ENCODE results near the gene CNBD2. TPM values are rescaled to one million over a fixed set of nuclear protein-coding genes. Genes with fewer than 3 reads are reported as not detected.
A peak's percentile ranks its signal among the peaks of the same experiment; 100 is the strongest.

CNBD2 gene
- total and polyA plus RNA-seq, 10 of the 15 experiments (the other 5 are each of a cell fraction or from before 2014, with no cell fraction given): 0.86 to 7.4 (median 4.6) TPM

- TF ChIP-seq ZBTB4 (CRISPR knock-in tag; IDR thresholded peaks at IDR 0.05) (no peak), GABPA (IDR thresholded peaks at IDR 0.05; ENCODE audit: low read depth) (no peak), CEBPB (IDR thresholded peaks at IDR 0.05; ENCODE audit: borderline replicate concordance in 1 of 2, low read depth in 2 of 2, low read length in 2 of 2) (no peak), NKRF (conservative IDR thresholded peaks at IDR 0.05) (no peak), TCF3 (IDR thresholded peaks at IDR 0.05; ENCODE audit: borderline replicate concordance, insufficient read depth, low read depth, low read length) (no peak), POLR2A (IDR thresholded peaks at IDR 0.05; ENCODE audit: low read depth, low read length) (no peak), KDM1A (IDR thresholded peaks at IDR 0.05; ENCODE audit: borderline replicate concordance) (no peak), SIX5 (IDR thresholded peaks at IDR 0.05; ENCODE audit: low read depth, low read length, severe bottlenecking) (no peak), HDGF (IDR thresholded peaks at IDR 0.05) (no peak), SPI1 (IDR thresholded peaks at IDR 0.05; ENCODE audit: borderline replicate concordance, insufficient read depth, low read depth, low read length) (peak; percentile 93), NFXL1 (IDR thresholded peaks at IDR 0.05; ENCODE audit: borderline replicate concordance) (no peak), KLF5 (IDR thresholded peaks at IDR 0.05; ENCODE audit: partially characterized antibody) (no peak), NR2F1 (conservative IDR thresholded peaks at IDR 0.05) (peak; percentile 98), BCL3 (IDR thresholded peaks at IDR 0.05; ENCODE audit: borderline replicate concordance, insufficient read depth, low read depth, low read length, poor library complexity, severe bottlenecking) (no peak), YY1 (IDR thresholded peaks at IDR 0.05; ENCODE audit: low read depth, low read length) (no peak), MEF2A (IDR thresholded peaks at IDR 0.05; ENCODE audit: insufficient read depth, low read depth, low read length) (no peak), BACH1 (IDR thresholded peaks at IDR 0.05; ENCODE audit: borderline replicate concordance) (peak; percentile 23; the same call in 1 of the 2 replicates), NRF1 (conservative IDR thresholded peaks at IDR 0.05; ENCODE audit: low read depth, low read length) (no peak), EP300 (IDR thresholded peaks at IDR 0.05; ENCODE audit: borderline replicate concordance in 1 of 2, control insufficient read depth in 1 of 2, low read depth in 2 of 2, low read length in 2 of 2) (peak in 1 of 2 experiments; percentile 83; a peak in 2 of 4 replicates), FOS (IDR thresholded peaks at IDR 0.05; ENCODE audit: borderline replicate concordance, extremely low read depth, insufficient read length) (no peak), PAX5 (IDR thresholded peaks at IDR 0.05; ENCODE audit: borderline replicate concordance, low read depth, low read length) (no peak), ESRRA (IDR thresholded peaks at IDR 0.05; ENCODE audit: low read length) (no peak), ATF7 (IDR thresholded peaks at IDR 0.05; ENCODE audit: low read depth) (peak; percentile 81), STAT1 (conservative IDR thresholded peaks at IDR 0.05) (no peak), SMAD1 (IDR thresholded peaks at IDR 0.05; ENCODE audit: low read depth, partially characterized antibody) (no peak), BHLHE40 (IDR thresholded peaks at IDR 0.05; ENCODE audit: borderline replicate concordance in 1 of 2, low read depth in 2 of 2, low read length in 1 of 2) (peak in 1 of 2 experiments; percentile 20; a peak in 1 of 4 replicates)
Measured at GRCh38 chr20:36040571-36040970, 72.2 kb downstream of the CNBD2 start (continued).

Measured in GM12878 (cell line).